GM12878 (cell line): ENCODE results near the gene NLRP6. TPM values are rescaled to one million over a fixed set of nuclear protein-coding genes. Genes with fewer than 3 reads are reported as not detected.
A peak's percentile ranks its signal among the peaks of the same experiment; 100 is the strongest.

Source experiments
- ATAC-seq: fragments of 200-7000 bp; cut with Tn5 transposase; 3 replicates; pipeline ENCODE4 v1.9.1; 2020; ENCODE audit warnings: mild to moderate bottlenecking, moderate library complexity
- BruUV-seq: library from RNA; stranded (reverse); fragments of 400-500 nt; replicated peaks from 2 replicates; lab custom pipeline; 2021; lab: Mats Ljungman, UMichigan
- CTCF ChIA-PET: fragments of 300-600 bp; sonication (Branson Sonifier 250); formaldehyde crosslinking; extraction: SDS; loops from one replicate; lab custom pipeline; 2021; ENCODE audit warnings: inconsistent platforms; lab: Yijun Ruan, JAX
- POLR2A ChIA-PET: fragments of 350-600 bp; formaldehyde crosslinking; extraction: SDS; loops from one replicate; lab custom pipeline; 2021; ENCODE audit warnings: inconsistent platforms; lab: Charles Lee
- RAD21 ChIA-PET: fragments of 300-600 bp; sonication (Branson Sonifier 250); formaldehyde crosslinking; loops from one replicate; lab custom pipeline; 2023; ENCODE audit warnings: antibody characterized with exemption; ENCODE audit not compliant: unreplicated experiment; lab: Charles Lee
- SMC1A ChIA-PET: fragments of 300-600 bp; sonication (Branson Sonifier 250); formaldehyde crosslinking; loops from one replicate; lab custom pipeline; 2023; ENCODE audit not compliant: unreplicated experiment, uncharacterized antibody; lab: Charles Lee
- DNase-seq: peaks from one replicate; pipeline ENCODE4 v3.0.0-alpha.2; 2011; ENCODE audit warnings: low read depth, low spot score
- FAIRE-seq: peaks from 3 replicates; lab custom pipeline; 2011; peaks lifted over from hg19 to GRCh38; lab: Jason Lieb, UNC
- H2AFZ ChIP-seq: 2 replicates; pipeline ENCODE4 v1.6.0; 2011; ENCODE audit warnings: low read depth, low read length, control low read depth; ENCODE audit not compliant: control insufficient read depth
- H3K27ac ChIP-seq: 2 replicates; pipeline ENCODE4 v1.5.1; 2011; ENCODE audit warnings: control low read depth; ENCODE audit not compliant: control insufficient read depth, insufficient read depth
- H3K27me3 ChIP-seq, 2 experiments: replicated peaks in 1 of 2; 2 replicates each; pipeline versions ENCODE4 v1.6.0 to v1.6.1; 2011; ENCODE audit warnings: low read length in 1 of 2; ENCODE audit not compliant: control insufficient read depth in 2 of 2, insufficient read depth in 2 of 2
- H3K36me3 ChIP-seq, 2 experiments: 2 replicates each; pipeline ENCODE4 v1.5.1; 2011; ENCODE audit warnings: low read length in 1 of 2; ENCODE audit not compliant: control insufficient read depth in 2 of 2, insufficient read depth in 2 of 2
- H3K4me1 ChIP-seq: 2 replicates; pipeline ENCODE4 v1.6.1; 2011; ENCODE audit warnings: mild to moderate bottlenecking, low read length, moderate library complexity, mixed read lengths; ENCODE audit not compliant: control insufficient read depth, insufficient read depth
- H3K4me2 ChIP-seq: 2 replicates; pipeline ENCODE4 v1.6.0; 2011; ENCODE audit warnings: control low read depth; ENCODE audit not compliant: control insufficient read depth, insufficient read depth
- H3K4me3 ChIP-seq: fragments of 200-600 bp; sonication (generic); 2 replicates; pipeline ENCODE4 v1.5.1; 2016
- H3K79me2 ChIP-seq: 2 replicates; pipeline ENCODE4 v1.6.0; 2011; ENCODE audit warnings: low read length; ENCODE audit not compliant: control insufficient read depth, insufficient read depth
- H3K9ac ChIP-seq: 2 replicates; pipeline ENCODE4 v1.8.0; 2011; ENCODE audit warnings: low read length, control low read depth, mixed read lengths; ENCODE audit not compliant: control insufficient read depth, insufficient read depth
- H3K9me3 ChIP-seq: replicated peaks from 3 replicates; pipeline ENCODE4 v1.5.1; 2011; ENCODE audit warnings: mild to moderate bottlenecking, low read length; ENCODE audit not compliant: control insufficient read depth, insufficient read depth
- H4K20me1 ChIP-seq: 2 replicates; pipeline ENCODE4 v1.6.0; 2011; ENCODE audit not compliant: control insufficient read depth, insufficient read depth
- BCL3 ChIP-seq: IDR thresholded peaks from 2 replicates; pipeline ENCODE4 v1.6.1; 2011; ENCODE audit warnings: borderline replicate concordance, low read depth, mild to moderate bottlenecking, moderate library complexity, low read length; ENCODE audit not compliant: insufficient read depth, poor library complexity, severe bottlenecking
- CEBPB ChIP-seq, 2 experiments: fragments of 150-350 bp in 1 of 2; IDR thresholded peaks; 2 replicates each; pipeline ENCODE4 v1.6.1; 2012 to 2014; ENCODE audit warnings: low read depth in 2 of 2, low read length in 2 of 2, borderline replicate concordance in 1 of 2, inconsistent platforms in 1 of 2
- CTCF ChIP-seq, 3 experiments: IDR thresholded peaks in 2 of 3; conservative IDR thresholded peaks in 1 of 3; 2 replicates each; pipeline ENCODE4 v1.5.1; 2011; ENCODE audit warnings: low read depth in 3 of 3, low read length in 3 of 3, mild to moderate bottlenecking in 3 of 3, control low read depth in 2 of 3, moderate library complexity in 2 of 3, inconsistent platforms in 1 of 3, mixed read lengths in 1 of 3; ENCODE audit not compliant: control insufficient read depth in 2 of 3, insufficient read depth in 1 of 3; ENCODE audit errors: extremely low read depth in 1 of 3
- IKZF1 ChIP-seq: fragments of 450-650 bp; conservative IDR thresholded peaks from 2 replicates; pipeline ENCODE4 v1.6.1; 2017; ENCODE audit warnings: antibody characterized with exemption, mild to moderate bottlenecking
- IRF3 ChIP-seq: fragments of 450-650 bp; IDR thresholded peaks from 2 replicates; pipeline ENCODE4 v1.6.1; 2014; ENCODE audit warnings: mild to moderate bottlenecking
- KDM1A ChIP-seq: fragments of 200-600 bp; sonication (generic); IDR thresholded peaks from 2 replicates; pipeline ENCODE4 v1.6.1; 2016; ENCODE audit warnings: borderline replicate concordance
- SMC3 ChIP-seq: IDR thresholded peaks from 2 replicates; pipeline ENCODE4 v1.6.1; 2011; ENCODE audit warnings: low read length, improper control_type of control experiment, borderline replicate concordance
- TCF3 ChIP-seq: IDR thresholded peaks from 2 replicates; pipeline ENCODE4 v1.6.1; 2012; ENCODE audit warnings: low read depth, mild to moderate bottlenecking, low read length, borderline replicate concordance; ENCODE audit not compliant: insufficient read depth
- YY1 ChIP-seq: IDR thresholded peaks from 2 replicates; pipeline ENCODE4 v1.6.1; 2011; ENCODE audit warnings: low read depth, mild to moderate bottlenecking, low read length
- WGBS: methylation state at CpG from one replicate; pipeline ENCODE4 v1.1.6; 2016; ENCODE audit warnings: low lambda C conversion rate; ENCODE audit not compliant: insufficient replicate concordance, insufficient coverage; ENCODE audit errors: missing lambda C conversion rate; 5-methylcytosine and 5-hydroxymethylcytosine counted together
- in situ Hi-C: fragments of 300-500 bp; cut with MboI; formaldehyde crosslinking; loops from 9 replicates; pipeline ENCODE4 v1.14.3; 2018; ENCODE audit warnings: mixed read lengths
- intact Hi-C: fragments of 100-400 bp; cut with micrococcal nuclease; formaldehyde crosslinking; loops from one replicate; pipeline ENCODE4 v1.14.2; 2022; ENCODE audit not compliant: unreplicated experiment
- polyA plus RNA-seq, 11 experiments: library from polyadenylated mRNA; depleted of rRNA in 4 of 11; unstranded in 6 of 11; stranded (reverse) in 5 of 11; fragments of >200 nt; fragmentation: Nextera tagmentation in 4 of 11; fragmentation: Illumina TruSeq in 1 of 11; extraction: Ambion mirVana in 4 of 11; extraction: Trizol in 1 of 11; gene quantifications; 1 replicate in 1 of 11; 2 replicates in 10 of 11; pipeline versions ENCODE4 v1.2.1 to v1.2.3, GENCODE V29; 2011 to 2016; ENCODE audit warnings: inconsistent platforms in 2 of 11, missing spikeins in 2 of 11, low read depth in 1 of 11
- total RNA-seq, 4 experiments: library from RNA; depleted of rRNA in 3 of 4; stranded (reverse); fragments of >200 nt in 3 of 4; fragmentation: Illumina TruSeq in 1 of 4; extraction: Trizol in 1 of 4; gene quantifications; 2 replicates each; pipeline versions ENCODE4 v1.2.1 to v1.2.3, GENCODE V29; 2013 to 2021
- TF ChIP-seq, protein P1 (sequence below): fragments of 450-650 bp; IDR thresholded peaks from 2 replicates; pipeline ENCODE4 v1.6.1; 2017; ENCODE audit warnings: borderline replicate concordance
- TF ChIP-seq, protein P2 (sequence below): fragments of 450-650 bp; IDR thresholded peaks from 2 replicates; pipeline ENCODE4 v1.6.1; 2018; ENCODE audit warnings: mild to moderate bottlenecking, low read depth, moderate library complexity; ENCODE audit not compliant: partially characterized antibody

Gene NLRP6
- total and polyA plus RNA-seq, 10 of the 15 experiments (the other 5 are each of a cell fraction or from before 2014, with no cell fraction given) = 0.03 to 0.11 TPM; not detected in 8

DNA sequence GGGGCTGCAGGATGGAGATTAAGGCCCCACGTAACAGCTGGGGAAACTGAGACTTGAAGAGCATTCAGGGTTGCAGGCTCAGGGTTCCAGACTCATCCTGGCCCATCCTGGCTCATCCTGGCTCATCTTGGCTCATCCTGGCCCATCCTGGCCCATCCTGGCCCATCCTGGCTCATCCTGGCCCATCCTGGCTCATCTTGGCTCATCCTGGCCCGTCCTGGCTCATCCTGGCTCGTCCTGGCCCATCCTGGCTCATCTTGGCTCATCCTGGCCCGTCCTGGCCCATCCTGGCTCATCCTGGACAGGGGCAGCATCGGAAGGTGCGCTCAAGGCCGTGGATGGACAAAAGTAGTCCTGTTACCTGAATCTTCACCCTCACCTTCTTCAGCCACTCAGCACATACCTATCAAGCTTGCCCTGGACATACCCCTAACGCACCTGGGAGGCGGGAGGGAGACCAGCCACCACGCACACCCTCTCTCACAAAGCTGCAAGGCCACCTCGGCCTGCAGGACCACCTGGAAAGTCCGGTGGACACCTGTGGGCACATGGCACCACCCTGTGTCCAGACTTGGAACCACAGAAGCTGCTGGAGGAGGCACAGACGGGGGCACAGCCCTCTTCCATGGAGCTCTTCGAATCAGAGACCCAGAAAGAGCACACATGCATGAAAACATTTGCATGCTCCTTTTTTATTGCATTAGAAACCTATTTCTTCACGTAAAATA lies 20.3 kb upstream of the NLRP6 start:
- ATAC-seq (peak; percentile 65; the same call in 2 of the 3 replicates), DNase-seq (no peak), FAIRE-seq (no peak)
- ChIA-PET SMC1A (interaction anchor here (1.0 kb wide), 2 partner anchors 9 to 105 kb away, joined by 3 to 4 read pairs; no protein-coding TSS in a partner anchor), POLR2A (interaction anchor here (0.5 to 1.3 kb wide), 5 partner anchors 8 to 518 kb away, joined by 3 read pairs; no protein-coding TSS in a partner anchor), CTCF (interaction anchor here (0.6 to 3.6 kb wide), 9 partner anchors 7 to 281 kb away, joined by 3 to 25 read pairs (median 5); partner anchors contain the start of genes BET1L, PSMD13, RIC8A and SIRT3), RAD21 (interaction anchor here (0.7 to 1.3 kb wide), 3 partner anchors 9 to 48 kb away, joined by 3 to 4 read pairs (median 3); no protein-coding TSS in a partner anchor)
- Histone ChIP-seq H3K9ac (no peak overlapping the region), H3K9me3 (peaks cover 2% of the 10 kb centered on the region; the same call in 2 of the 3 replicates), H3K79me2 (no peaks in the 10 kb centered on the region), H3K4me1 (peaks cover 13% of the 10 kb centered on the region), H3K4me2 (peak overlapping the region; percentile 54; the same call in 1 of the 2 replicates), H2AFZ (no peak overlapping the region), H3K27me3 (no peaks in the 10 kb centered on the region), H4K20me1 (no peaks in the 10 kb centered on the region), H3K27ac (no peak overlapping the region), H3K4me3 (no peak overlapping the region), H3K36me3 (peaks cover 0 to 4% of the 10 kb centered on the region in 2 experiments; a peak in 1 of 4 replicates)
- 51% methylated on average over 15 of the region's 15 CpGs for WGBS
- intact Hi-C loops (no loop called here), in situ Hi-C loops (no loop called here)
- no TSS peak for BruUV-seq
- TF ChIP-seq BCL3 (peak; percentile 99), KDM1A (no peak), CEBPB (IDR thresholded peaks at IDR 0.05; ENCODE audit: borderline replicate concordance in 1 of 2, low read depth in 2 of 2, low read length in 2 of 2) (no peak), IRF3 (no peak), SMC3 (peak; percentile 24; the same call in 1 of the 2 replicates), YY1 (no peak), CTCF (IDR thresholded peaks at IDR 0.05 in 2 of 3, conservative IDR thresholded peaks at IDR 0.05 in 1 of 3; ENCODE audit: control insufficient read depth in 2 of 3, extremely low read depth in 1 of 3, insufficient read depth in 1 of 3, low read depth in 3 of 3, low read length in 3 of 3) (peak; percentile 34 to 44 (median 37); a peak in 5 of 6 replicates), TCF3 (peak; percentile 75; the same call in 1 of the 2 replicates), IKZF1 (no peak)
- TF ChIP-seq, protein P1, sequence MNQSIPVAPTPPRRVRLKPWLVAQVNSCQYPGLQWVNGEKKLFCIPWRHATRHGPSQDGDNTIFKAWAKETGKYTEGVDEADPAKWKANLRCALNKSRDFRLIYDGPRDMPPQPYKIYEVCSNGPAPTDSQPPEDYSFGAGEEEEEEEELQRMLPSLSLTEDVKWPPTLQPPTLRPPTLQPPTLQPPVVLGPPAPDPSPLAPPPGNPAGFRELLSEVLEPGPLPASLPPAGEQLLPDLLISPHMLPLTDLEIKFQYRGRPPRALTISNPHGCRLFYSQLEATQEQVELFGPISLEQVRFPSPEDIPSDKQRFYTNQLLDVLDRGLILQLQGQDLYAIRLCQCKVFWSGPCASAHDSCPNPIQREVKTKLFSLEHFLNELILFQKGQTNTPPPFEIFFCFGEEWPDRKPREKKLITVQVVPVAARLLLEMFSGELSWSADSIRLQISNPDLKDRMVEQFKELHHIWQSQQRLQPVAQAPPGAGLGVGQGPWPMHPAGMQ = no peak
- TF ChIP-seq, protein P2, sequence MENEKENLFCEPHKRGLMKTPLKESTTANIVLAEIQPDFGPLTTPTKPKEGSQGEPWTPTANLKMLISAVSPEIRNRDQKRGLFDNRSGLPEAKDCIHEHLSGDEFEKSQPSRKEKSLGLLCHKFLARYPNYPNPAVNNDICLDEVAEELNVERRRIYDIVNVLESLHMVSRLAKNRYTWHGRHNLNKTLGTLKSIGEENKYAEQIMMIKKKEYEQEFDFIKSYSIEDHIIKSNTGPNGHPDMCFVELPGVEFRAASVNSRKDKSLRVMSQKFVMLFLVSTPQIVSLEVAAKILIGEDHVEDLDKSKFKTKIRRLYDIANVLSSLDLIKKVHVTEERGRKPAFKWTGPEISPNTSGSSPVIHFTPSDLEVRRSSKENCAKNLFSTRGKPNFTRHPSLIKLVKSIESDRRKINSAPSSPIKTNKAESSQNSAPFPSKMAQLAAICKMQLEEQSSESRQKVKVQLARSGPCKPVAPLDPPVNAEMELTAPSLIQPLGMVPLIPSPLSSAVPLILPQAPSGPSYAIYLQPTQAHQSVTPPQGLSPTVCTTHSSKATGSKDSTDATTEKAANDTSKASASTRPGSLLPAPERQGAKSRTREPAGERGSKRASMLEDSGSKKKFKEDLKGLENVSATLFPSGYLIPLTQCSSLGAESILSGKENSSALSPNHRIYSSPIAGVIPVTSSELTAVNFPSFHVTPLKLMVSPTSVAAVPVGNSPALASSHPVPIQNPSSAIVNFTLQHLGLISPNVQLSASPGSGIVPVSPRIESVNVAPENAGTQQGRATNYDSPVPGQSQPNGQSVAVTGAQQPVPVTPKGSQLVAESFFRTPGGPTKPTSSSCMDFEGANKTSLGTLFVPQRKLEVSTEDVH = no peak
